ENCODE measurements around the gene TBX19. TPM values are rescaled to one million over a fixed set of nuclear protein-coding genes. Genes with fewer than 3 reads are reported as not detected.

TBX19 gene
- total RNA-seq, 4 donors from 2014 or later, result 0.76 to 2.5 (median 1.3) TPM

DNA sequence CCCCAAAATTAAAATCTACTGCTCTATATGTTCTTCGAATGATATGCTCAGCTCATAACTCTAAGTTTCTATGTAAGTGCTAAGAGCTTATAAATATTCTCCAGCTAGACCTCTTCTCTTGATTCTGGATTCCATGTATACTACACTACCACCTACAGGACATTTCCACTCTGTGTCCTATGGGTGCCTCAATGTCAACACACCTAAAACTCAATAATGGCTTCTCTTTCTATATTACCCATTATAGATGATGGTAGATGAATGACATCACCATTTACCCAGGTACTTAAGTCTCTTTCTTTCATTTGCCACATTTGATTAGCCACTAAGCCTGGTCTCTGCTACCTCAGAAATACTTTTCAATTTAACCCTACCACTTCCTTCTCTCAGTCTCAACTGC, 41.3 kb downstream of the TBX19 start:
- no peak for TF ChIP-seq POLR2A (IDR thresholded peaks at IDR 0.05)
- TF ChIP-seq, protein P1, sequence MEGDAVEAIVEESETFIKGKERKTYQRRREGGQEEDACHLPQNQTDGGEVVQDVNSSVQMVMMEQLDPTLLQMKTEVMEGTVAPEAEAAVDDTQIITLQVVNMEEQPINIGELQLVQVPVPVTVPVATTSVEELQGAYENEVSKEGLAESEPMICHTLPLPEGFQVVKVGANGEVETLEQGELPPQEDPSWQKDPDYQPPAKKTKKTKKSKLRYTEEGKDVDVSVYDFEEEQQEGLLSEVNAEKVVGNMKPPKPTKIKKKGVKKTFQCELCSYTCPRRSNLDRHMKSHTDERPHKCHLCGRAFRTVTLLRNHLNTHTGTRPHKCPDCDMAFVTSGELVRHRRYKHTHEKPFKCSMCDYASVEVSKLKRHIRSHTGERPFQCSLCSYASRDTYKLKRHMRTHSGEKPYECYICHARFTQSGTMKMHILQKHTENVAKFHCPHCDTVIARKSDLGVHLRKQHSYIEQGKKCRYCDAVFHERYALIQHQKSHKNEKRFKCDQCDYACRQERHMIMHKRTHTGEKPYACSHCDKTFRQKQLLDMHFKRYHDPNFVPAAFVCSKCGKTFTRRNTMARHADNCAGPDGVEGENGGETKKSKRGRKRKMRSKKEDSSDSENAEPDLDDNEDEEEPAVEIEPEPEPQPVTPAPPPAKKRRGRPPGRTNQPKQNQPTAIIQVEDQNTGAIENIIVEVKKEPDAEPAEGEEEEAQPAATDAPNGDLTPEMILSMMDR (IDR thresholded peaks at IDR 0.05), result peak in 4 of 6 experiments; percentile 7 to 35 (median 30)
- Histone ChIP-seq H3K27me3 (no peaks in the 10 kb centered on the region), H3K36me3 (no peaks in the 10 kb centered on the region), H3K4me3 (no peak overlapping the region), H3K4me1 (no peaks in the 10 kb centered on the region), H3K9me3 (no peaks in the 10 kb centered on the region), H3K27ac (no peak overlapping the region)
- DNase-seq, result no peak

DNA sequence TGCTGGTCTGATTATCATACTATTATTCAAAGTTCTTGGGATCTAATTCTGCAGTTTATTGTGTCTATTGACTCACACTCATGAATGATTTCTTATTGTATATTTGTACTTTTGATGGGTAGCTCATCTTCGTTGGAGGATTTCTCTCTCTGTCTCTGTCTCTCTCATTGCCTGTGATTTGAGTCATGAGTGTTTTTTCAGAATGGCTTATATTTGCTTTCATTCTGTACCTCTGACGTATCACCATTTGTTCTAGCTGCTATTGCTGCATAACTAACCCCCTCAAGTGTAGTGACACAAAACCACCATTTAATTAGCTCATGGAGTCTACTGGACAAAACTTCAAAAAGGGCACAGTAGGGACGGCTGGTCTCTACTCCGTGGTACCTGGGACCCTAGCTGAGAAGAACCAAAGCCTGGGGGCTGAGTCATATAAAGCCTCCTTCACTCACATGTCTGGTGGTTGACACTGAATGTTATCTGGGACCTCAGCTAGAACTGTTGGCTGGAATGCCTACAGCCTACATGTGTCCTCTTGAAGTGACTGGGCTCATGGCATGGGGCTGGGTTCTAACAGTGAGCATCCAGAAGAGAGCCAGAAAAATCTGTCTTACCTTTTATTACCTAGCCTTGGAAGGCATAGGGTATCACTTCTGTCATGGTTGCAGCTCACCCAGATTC, 44.2 kb downstream of the TBX19 start:
- no peaks in the 10 kb centered on the region for H3K4me1 ChIP-seq
- no peaks in the 10 kb centered on the region for H3K36me3 ChIP-seq
- no peaks in the 10 kb centered on the region for H3K9me3 ChIP-seq
- H3K27me3 ChIP-seq, result no peaks in the 10 kb centered on the region
- no peak overlapping the region for H3K4me3 ChIP-seq
- no peak overlapping the region for H3K27ac ChIP-seq
- TF ChIP-seq, protein P1 (IDR thresholded peaks at IDR 0.05), result no peak
- TF ChIP-seq POLR2A (IDR thresholded peaks at IDR 0.05), result no peak
- no peak for DNase-seq

DNA sequence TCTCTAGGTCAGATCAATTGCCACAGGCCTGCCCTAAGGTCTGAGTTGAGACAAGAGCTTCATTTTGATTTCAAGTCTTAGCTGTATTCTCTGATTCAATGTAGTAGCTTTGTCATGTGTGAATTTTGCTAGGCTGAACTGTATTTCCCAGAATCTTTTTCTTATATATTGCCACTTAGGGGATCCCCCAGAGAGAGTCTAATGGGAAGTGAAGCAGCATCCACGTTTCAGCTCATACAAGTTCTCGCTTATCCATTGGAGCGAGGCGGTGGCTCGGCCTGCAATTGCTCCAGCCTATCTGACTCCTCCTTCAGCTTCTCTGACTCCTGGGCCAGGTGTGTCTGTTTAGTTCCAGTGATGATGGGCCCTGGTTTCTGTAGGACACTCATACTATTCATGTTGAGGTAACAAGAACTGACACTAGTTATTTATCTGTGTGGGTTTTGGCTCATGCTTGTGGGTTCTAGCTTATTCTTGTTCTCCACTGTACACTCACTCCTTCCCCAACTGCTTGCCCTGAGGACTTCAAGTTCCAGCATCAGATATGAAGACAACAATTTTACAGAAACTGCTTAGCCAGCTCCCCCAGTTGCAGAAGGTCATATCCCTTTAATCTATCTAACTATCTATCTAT, 48.2 kb downstream of the TBX19 start:
- no peaks in the 10 kb centered on the region for H3K36me3 ChIP-seq
- no peak overlapping the region for H3K27ac ChIP-seq
- DNase-seq, result no peak
- no peaks in the 10 kb centered on the region for H3K4me1 ChIP-seq
- no peaks in the 10 kb centered on the region for H3K9me3 ChIP-seq
- TF ChIP-seq, protein P1 (IDR thresholded peaks at IDR 0.05), result no peak
- TF ChIP-seq POLR2A (IDR thresholded peaks at IDR 0.05), result no peak
- no peaks in the 10 kb centered on the region for H3K27me3 ChIP-seq
- no peak overlapping the region for H3K4me3 ChIP-seq

DNA sequence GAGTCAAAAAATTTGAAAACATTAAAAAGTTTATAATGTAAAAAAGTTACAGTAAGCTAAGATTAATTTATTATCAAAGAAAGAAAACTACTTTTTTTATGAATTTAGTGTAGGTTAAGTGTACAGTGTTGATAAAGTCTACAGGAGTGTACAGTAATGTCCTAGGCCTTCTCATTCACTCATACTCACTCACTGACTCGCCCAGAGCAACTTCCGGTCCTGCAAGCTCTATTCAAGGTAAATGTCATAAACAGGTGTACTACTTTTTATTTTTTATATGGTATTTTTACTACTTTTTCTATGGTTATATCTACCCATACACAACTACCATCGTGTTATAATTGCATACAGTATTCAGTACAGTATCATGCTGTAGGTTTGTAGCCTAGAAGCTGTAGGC, 49.6 kb downstream of the TBX19 start:
- Histone ChIP-seq H3K27me3 (no peaks in the 10 kb centered on the region), H3K27ac (no peak overlapping the region), H3K36me3 (no peaks in the 10 kb centered on the region), H3K4me1 (no peaks in the 10 kb centered on the region), H3K9me3 (no peaks in the 10 kb centered on the region), H3K4me3 (no peak overlapping the region)
- no peak for DNase-seq
- TF ChIP-seq POLR2A (IDR thresholded peaks at IDR 0.05), result no peak
- TF ChIP-seq, protein P1 (IDR thresholded peaks at IDR 0.05), result no peak

DNA sequence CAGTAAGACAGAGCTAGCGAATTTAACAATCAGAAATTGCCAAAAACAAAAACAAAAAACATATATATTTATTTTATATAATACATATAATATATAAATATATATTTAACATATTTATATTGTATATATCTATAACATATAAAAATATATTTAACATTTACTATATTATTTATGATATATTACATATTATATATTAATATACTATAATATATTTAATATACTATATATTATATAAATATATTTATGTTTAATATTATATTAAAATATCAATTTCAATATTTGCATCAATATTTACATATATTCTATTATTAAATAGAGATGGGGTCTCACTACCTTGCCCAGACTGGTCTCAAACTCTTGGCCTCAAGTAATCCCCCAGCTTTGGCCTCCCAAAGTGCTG, 50.9 kb downstream of the TBX19 start:
- no peaks in the 10 kb centered on the region for H3K36me3 ChIP-seq
- no peak overlapping the region for H3K4me3 ChIP-seq
- no peaks in the 10 kb centered on the region for H3K4me1 ChIP-seq
- no peaks in the 10 kb centered on the region for H3K9me3 ChIP-seq
- no peak overlapping the region for H3K27ac ChIP-seq
- no peaks in the 10 kb centered on the region for H3K27me3 ChIP-seq
- TF ChIP-seq, protein P1 (IDR thresholded peaks at IDR 0.05), result no peak
- TF ChIP-seq POLR2A (IDR thresholded peaks at IDR 0.05), result no peak
- DNase-seq, result no peak

Data from Peyer's patch (tissue), 4 donors.